ENCODE data around the gene ADAMTS17.

The ADAMTS17 gene

GRCh38 chr15:100005715-100006114 lies 336.1 kb downstream of the ADAMTS17 start:
- DNase-seq: no peak

DNA sequence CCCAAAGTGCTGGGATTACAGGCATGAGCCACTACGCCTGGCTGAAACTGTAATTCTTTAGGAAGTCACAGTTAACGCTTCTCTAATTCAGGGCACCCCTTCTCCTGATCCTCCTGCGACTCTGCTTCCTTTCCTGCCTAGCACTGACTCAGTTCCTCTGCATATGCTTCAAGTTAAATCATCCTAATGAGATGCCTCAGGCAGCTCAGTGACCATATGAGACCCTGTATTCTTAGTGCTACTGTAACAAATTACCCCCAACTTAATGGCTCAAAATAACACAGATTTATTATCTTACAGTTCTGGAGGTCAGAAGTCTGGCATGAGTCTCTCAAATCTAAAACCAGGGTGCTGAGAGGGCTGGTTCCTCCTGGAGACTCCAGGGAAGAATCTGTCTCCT lies 336.8 kb downstream of the ADAMTS17 start:
- DNase-seq: peak; percentile 54

- DNase-seq: no peak
Observed at GRCh38 chr15:100002787-100003536, 338.8 kb downstream of the ADAMTS17 start.

DNA sequence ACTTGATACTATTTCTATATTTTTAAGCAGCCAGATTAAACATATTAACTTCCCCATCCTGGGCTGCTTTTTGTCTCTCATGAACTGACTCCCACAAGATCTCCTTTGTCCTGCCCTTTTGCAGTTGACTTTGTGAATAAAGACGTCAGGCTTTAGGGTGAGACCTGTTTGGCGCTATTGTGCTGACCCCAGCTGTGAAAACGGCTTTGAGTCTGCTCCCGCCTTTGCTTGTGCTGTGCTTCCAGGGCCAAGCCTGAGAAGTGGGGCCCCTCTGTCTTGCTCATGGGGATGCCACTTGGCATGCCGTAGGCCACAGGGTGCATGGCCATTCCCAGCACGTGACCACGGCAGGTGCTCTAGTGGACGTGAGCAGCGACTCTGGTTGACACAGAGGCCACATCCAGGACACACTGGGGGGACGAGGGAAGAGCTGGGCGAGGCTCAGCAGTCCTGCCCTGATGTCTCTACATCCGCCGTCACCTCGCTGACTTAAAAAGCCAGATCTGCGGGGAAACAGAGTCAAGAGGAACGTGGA lies 339.6 kb downstream of the ADAMTS17 start:
- no peak for DNase-seq

DNA sequence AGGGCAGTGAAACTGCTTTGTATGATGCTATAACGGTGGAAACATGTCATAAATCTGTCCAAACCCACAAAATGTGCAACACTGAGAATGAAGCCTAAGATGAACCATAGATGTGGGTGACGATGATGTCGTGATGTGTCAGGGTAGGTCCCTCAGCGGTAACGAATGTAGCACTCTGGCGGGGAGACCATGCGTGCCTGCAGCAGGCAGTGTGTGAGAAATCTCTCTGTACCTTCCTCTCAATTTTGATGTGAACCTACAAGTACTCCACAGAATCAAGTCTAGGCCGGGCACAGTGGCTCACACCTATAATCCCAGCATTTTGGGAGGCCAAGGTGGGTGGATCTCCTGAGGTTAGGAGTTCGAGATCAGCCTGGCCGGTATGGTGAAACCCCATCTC lies 340.4 kb downstream of the ADAMTS17 start:
- DNase-seq: no peak

DNA sequence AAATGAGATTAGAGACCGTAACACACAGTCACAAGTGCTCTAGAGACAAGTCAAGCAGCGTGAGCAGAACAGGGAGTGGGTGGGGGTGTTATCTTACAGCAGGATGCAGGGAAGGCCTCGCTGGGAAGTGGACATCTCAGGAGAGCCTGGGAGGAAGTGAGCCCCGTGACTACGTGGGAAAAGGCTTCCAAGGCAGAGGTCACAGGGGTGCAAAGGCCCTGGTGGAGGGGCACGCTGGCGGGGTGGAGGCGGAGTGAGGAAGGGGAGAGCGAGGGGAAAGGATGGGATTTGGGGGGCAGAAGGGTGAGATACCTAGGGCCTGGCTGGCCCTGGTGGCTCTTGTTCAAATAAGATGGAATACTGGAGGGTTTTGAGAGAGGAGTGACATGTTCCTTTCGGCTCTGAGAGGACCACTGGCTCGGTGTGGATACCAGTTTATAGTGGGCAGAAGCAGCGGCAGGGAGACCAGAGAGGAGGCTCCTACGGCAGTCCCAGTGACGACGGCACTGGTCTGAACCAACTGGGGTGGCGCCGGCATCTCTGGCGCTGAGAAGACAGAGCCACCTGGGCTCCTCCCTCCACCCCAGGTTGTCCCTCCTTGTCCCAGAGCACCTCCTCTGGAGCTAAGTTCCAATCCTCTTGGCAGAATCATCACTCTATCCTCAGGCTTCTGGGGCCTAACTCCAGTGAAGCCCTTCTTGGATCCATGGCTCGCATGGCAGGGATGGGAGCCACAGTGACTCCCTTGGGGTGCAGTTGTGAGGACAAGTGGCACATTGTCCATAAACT lies 342.3 kb downstream of the ADAMTS17 start:
- DNase-seq: no peak

GRCh38 chr15:99998661-99999101 lies 343.1 kb downstream of the ADAMTS17 start:
- no peak for DNase-seq

GRCh38 chr15:99997112-99997651 lies 344.6 kb downstream of the ADAMTS17 start:
- DNase-seq: no peak

- no peak for DNase-seq
Observed at GRCh38 chr15:99996660-99997059, 345.1 kb downstream of the ADAMTS17 start.

GRCh38 chr15:99995543-99995942 lies 346.2 kb downstream of the ADAMTS17 start:
- DNase-seq: no peak

- DNase-seq: no peak
Observed at GRCh38 chr15:99994849-99995248, 346.9 kb downstream of the ADAMTS17 start.

GRCh38 chr15:99993681-99994131 lies 348.1 kb downstream of the ADAMTS17 start:
- DNase-seq: no peak

DNA sequence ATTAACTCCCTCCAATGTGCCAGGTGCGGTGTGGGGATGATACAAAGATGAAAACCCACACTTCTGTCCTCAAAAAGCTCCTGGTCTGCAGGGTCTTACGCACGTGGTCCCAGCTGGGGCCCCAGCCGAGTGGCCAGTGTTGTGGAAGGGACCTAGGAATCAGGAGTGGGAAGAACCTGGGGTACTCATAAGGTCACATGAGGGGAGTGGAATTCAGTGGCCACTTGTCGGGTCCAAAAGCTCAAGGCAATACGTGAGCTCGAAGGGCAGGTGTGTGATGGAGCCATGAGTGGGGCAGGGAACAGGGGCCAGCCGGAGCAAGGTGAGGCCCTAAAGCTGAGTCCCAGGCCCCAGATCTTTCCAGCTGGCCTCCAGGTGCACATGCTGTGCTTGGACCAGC lies 348.5 kb downstream of the ADAMTS17 start:
- no peak for DNase-seq

DNA sequence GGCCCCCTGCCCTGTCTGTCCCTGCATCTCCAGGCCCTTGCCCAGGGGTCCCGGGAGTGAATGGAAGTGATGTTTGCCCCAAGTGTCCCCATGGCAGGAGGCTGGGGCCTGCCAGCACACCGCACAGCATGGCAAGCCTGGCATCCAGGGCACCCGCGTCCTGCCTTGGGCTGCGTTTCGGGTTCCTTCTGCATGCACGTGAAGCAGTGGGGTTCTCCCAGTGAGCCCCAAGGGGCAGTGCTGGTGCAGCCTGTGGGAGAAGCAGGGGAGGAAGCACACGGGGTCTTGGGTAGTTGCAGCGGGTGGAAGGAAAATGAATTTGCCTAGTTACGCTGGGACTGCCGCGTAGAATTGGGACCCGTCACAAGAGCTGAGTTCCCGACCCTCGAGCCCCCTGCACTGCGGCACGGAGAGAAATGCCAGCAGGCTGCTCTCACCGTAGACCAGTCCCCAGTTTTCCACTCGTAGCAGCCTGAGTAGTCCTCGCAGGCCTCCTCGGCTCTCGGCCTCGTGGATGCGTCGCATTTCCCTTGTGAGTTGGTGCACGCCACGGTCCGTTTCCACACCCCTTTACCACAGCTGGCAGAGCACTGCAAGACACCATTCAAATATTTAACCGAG lies 349.1 kb downstream of the ADAMTS17 start:
- DNase-seq: no peak

- no peak for DNase-seq
Observed at GRCh38 chr15:99989095-99989494, 352.7 kb downstream of the ADAMTS17 start.

- no peak for DNase-seq
Observed at GRCh38 chr15:99987701-99988100, 354.1 kb downstream of the ADAMTS17 start.

GRCh38 chr15:99987119-99987506 lies 354.7 kb downstream of the ADAMTS17 start:
- no peak for DNase-seq

GRCh38 chr15:99986297-99987118 lies 355.3 kb downstream of the ADAMTS17 start:
- DNase-seq: peak; percentile 57

DNA sequence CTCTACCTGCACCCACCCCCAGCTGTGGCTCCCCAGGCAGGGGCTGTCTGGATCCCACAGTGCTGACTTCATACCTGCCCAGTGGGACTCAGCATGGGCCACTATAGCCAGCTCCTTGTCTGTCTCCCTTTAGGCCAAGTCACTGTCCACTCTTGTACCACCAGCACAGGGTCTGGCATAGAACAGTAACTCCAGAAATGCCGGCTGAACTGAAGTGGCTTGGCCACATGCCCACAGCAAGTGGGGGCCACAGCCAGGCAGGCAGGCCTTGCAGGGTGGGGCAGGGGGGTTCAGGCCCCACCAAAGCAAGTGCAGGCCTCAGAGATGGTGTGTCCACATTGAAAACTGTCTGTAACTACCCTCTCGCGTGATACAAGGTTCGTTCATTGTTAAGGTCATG lies 355.9 kb downstream of the ADAMTS17 start:
- no peak for DNase-seq

GRCh38 chr15:99984491-99985243 lies 357.1 kb downstream of the ADAMTS17 start:
- DNase-seq: no peak

DNA sequence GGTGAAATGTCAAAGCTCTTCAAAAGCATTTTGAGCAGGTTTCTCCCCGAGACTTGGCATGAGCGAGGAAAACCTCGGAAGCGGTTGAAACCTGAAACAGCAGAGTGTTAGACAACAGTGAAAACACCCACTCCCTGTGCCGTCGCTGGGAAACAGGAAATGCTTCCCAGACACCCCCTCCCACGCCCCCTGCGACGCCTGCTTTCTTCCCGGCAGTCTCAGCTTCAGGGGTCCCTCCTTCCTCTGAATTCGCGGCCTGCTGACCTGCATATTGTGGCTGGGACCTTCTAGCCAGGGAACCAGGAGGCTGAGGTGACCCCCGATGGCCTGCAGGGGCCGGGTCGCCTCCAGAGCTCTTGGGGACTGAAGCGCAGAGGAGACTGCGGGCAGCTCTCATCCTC lies 357.9 kb downstream of the ADAMTS17 start:
- DNase-seq: peak; percentile 2
